Measurements from ENCODE around the gene MRM3.
A peak's percentile ranks its signal among the peaks of the same experiment; 100 is the strongest.
"Not testable (repeated sequence)": the region's sequence is repeated elsewhere in the genome, so short reads cannot be mapped to it uniquely, and the experiment has no call there.

Gene MRM3

GRCh38 chr17:797236-797840 lies 15.2 kb downstream of the MRM3 start:
- no peak for DNase-seq

- DNase-seq = no peak
Observed at GRCh38 chr17:798246-798645, 16.1 kb downstream of the MRM3 start.

- DNase-seq = no peak
Observed at GRCh38 chr17:799261-799660, 17.1 kb downstream of the MRM3 start.

- DNase-seq = no peak
Observed at GRCh38 chr17:800446-801242, 18.5 kb downstream of the MRM3 start.

GRCh38 chr17:801660-802059 lies 19.5 kb downstream of the MRM3 start:
- DNase-seq = no peak

GRCh38 chr17:802481-802880 lies 20.3 kb downstream of the MRM3 start:
- DNase-seq = no peak

- DNase-seq = no peak
Observed at GRCh38 chr17:802901-803881, 21.0 kb downstream of the MRM3 start.

GRCh38 chr17:804541-805435 lies 22.6 kb downstream of the MRM3 start:
- no peak for DNase-seq

GRCh38 chr17:805886-806285 lies 23.7 kb downstream of the MRM3 start:
- DNase-seq = not testable (repeated sequence)

- no peak for DNase-seq
Observed at GRCh38 chr17:806346-806745, 24.2 kb downstream of the MRM3 start.

GRCh38 chr17:806781-807522 lies 24.8 kb downstream of the MRM3 start:
- DNase-seq = no peak

- DNase-seq = no peak
Observed at GRCh38 chr17:807523-808294, 25.6 kb downstream of the MRM3 start.

- DNase-seq = no peak
Observed at GRCh38 chr17:811051-811784, 29.1 kb downstream of the MRM3 start.

- no peak for DNase-seq
Observed at GRCh38 chr17:812638-813204, 30.6 kb downstream of the MRM3 start.

GRCh38 chr17:814371-814770 lies 32.2 kb downstream of the MRM3 start:
- DNase-seq = no peak

GRCh38 chr17:819251-819650 lies 37.1 kb downstream of the MRM3 start:
- no peak for DNase-seq

- DNase-seq = peak; percentile 55
Observed at GRCh38 chr17:823501-823902, 41.3 kb downstream of the MRM3 start.

GRCh38 chr17:824378-824777 lies 42.2 kb downstream of the MRM3 start:
- no peak for DNase-seq

GRCh38 chr17:825216-825615 lies 43.1 kb downstream of the MRM3 start:
- DNase-seq = no peak

GRCh38 chr17:826778-827177 lies 44.6 kb downstream of the MRM3 start:
- no peak for DNase-seq

Data from NCI-H1436 (cell line).